ENCODE measurements around the gene CEP95.

GRCh38 chr17:64505340-64506200, 1.2 kb upstream of the CEP95 start:
- TF ChIP-seq POLR2A (IDR thresholded peaks at IDR 0.05) (peak in 1 of 2 donors; percentile 49), CTCF (IDR thresholded peaks at IDR 0.05) (no peak)
